ACC112 (cell line): ENCODE data around the gene TDRKH.
"Not testable (repeated sequence)": the region's sequence is repeated elsewhere in the genome, so short reads cannot be mapped to it uniquely, and the experiment has no call there.

Experiments
- H2AFZ ChIP-seq: fragments of 200-600 bp; sonication (generic); one replicate; pipeline ENCODE4 v1.6.0; 2017; ENCODE audit warnings: antibody characterized with exemption, low read length; ENCODE audit not compliant: unreplicated experiment
- H3K27ac ChIP-seq: fragments of 200-600 bp; sonication (generic); 2 replicates; pipeline ENCODE4 v1.5.1; 2014; ENCODE audit warnings: low read depth, mild to moderate bottlenecking, antibody characterized with exemption, low read length, moderate library complexity
- H3K27me3 ChIP-seq: fragments of 200-600 bp; sonication (generic); 2 replicates; pipeline ENCODE4 v1.6.1; 2014; ENCODE audit warnings: mild to moderate bottlenecking, antibody characterized with exemption, low read length, moderate library complexity, mixed read lengths; ENCODE audit not compliant: insufficient read depth
- H3K36me3 ChIP-seq: fragments of 200-600 bp; sonication (generic); 2 replicates; pipeline ENCODE4 v1.6.1; 2016; ENCODE audit warnings: mild to moderate bottlenecking, antibody characterized with exemption, low read length, moderate library complexity, mixed read lengths; ENCODE audit not compliant: insufficient read depth
- H3K4me1 ChIP-seq: fragments of 200-600 bp; sonication (generic); one replicate; pipeline ENCODE4 v1.6.1; 2016; ENCODE audit warnings: low read length, mixed read lengths; ENCODE audit not compliant: insufficient read depth, unreplicated experiment, control insufficient read depth
- H3K4me3 ChIP-seq: fragments of 200-600 bp; sonication (generic); 2 replicates; pipeline ENCODE4 v1.5.1; 2014; ENCODE audit warnings: mild to moderate bottlenecking, low read depth, low read length
- H3K79me2 ChIP-seq: fragments of 200-600 bp; sonication (generic); one replicate; pipeline ENCODE4 v1.6.0; 2016; ENCODE audit warnings: low read length; ENCODE audit not compliant: control insufficient read depth, unreplicated experiment, insufficient read depth

TDRKH gene

DNA sequence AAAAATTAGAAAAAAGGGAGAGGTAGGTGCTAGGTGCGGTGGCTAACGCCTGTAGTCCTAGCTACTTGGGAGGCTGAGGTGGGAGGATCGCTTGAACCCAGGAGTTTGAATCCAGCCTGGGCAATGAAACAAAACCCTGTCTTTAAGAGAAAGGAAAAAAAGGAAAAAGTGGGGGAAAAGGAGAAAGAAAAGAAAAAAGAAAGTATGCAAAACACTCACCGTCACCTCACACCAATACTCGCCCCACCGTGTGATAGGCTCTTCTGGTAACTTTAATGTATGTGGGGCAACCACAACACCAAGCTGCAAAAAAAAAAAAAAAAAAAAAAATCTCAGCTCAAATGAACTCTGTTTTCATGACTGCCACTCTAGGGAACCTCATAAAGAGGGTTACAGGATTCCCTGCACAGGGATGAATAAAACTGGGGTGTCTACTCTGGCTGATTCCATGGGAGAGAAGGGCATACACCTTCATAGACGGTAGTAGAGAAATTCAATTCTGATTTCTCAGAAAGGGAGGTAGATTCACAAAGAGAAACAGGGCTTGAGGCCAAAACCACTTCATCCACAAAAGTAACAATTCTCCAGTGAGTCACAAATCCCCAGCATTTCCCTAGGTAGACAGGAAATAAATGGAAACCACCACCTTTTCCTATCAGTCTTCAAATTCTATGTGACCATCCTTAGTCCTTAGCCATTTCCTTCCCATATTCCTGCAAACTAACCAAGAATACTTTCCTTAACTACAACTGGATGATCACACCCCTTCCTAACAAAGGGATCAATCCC, 29.5 kb downstream of the TDRKH start:
- peaks cover 12% of the 10 kb centered on the region for H3K79me2 ChIP-seq
- peaks cover 3% of the 10 kb centered on the region; the same call in 1 of the 2 replicates for H3K36me3 ChIP-seq
- no peak overlapping the region for H3K4me3 ChIP-seq
- peaks cover 21% of the 10 kb centered on the region for H3K4me1 ChIP-seq
- no peak overlapping the region for H2AFZ ChIP-seq
- H3K27ac ChIP-seq, result no peak overlapping the region
- no peaks in the 10 kb centered on the region for H3K27me3 ChIP-seq

GRCh38 chr1:151759241-151759640, 31.1 kb downstream of the TDRKH start:
- no peak overlapping the region for H2AFZ ChIP-seq
- no peaks in the 10 kb centered on the region for H3K27me3 ChIP-seq
- peaks cover 4% of the 10 kb centered on the region; the same call in 1 of the 2 replicates for H3K36me3 ChIP-seq
- H3K4me3 ChIP-seq, result no peak overlapping the region
- no peak overlapping the region for H3K27ac ChIP-seq
- H3K79me2 ChIP-seq, result peaks cover 9% of the 10 kb centered on the region
- H3K4me1 ChIP-seq, result peaks cover 15% of the 10 kb centered on the region

GRCh38 chr1:151756291-151756690, 34.0 kb downstream of the TDRKH start:
- H3K4me3 ChIP-seq, result no peak overlapping the region
- H3K27ac ChIP-seq, result no peak overlapping the region
- H2AFZ ChIP-seq, result no peak overlapping the region
- peaks cover 4% of the 10 kb centered on the region; the same call in 1 of the 2 replicates for H3K36me3 ChIP-seq
- H3K4me1 ChIP-seq, result peaks cover 14% of the 10 kb centered on the region
- no peaks in the 10 kb centered on the region for H3K79me2 ChIP-seq
- H3K27me3 ChIP-seq, result no peaks in the 10 kb centered on the region

DNA sequence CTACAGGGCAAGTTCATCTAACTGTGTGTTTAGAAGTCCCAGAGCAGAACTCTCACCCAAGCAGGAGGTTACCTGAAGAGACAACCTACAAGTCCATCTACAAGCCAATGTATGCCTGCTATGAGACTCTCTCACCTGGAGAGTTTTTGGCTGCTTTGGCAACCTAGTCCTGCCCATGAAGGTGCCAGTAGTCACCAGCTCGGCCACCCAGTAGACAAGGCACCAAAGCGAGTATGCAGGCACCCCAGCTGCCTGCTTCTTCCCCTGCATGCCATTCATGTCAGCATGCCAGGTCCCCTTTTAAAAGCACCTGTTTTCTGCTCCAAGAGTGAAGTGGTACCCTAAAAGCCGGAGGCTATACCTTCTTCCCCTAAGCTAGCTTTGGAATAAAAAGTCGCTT, 48.8 kb downstream of the TDRKH start:
- Histone ChIP-seq H3K36me3 (no peaks in the 10 kb centered on the region), H2AFZ (no peak overlapping the region), H3K27me3 (peaks cover 22% of the 10 kb centered on the region), H3K27ac (no peak overlapping the region), H3K4me1 (no peaks in the 10 kb centered on the region), H3K79me2 (no peaks in the 10 kb centered on the region), H3K4me3 (no peak overlapping the region)

DNA sequence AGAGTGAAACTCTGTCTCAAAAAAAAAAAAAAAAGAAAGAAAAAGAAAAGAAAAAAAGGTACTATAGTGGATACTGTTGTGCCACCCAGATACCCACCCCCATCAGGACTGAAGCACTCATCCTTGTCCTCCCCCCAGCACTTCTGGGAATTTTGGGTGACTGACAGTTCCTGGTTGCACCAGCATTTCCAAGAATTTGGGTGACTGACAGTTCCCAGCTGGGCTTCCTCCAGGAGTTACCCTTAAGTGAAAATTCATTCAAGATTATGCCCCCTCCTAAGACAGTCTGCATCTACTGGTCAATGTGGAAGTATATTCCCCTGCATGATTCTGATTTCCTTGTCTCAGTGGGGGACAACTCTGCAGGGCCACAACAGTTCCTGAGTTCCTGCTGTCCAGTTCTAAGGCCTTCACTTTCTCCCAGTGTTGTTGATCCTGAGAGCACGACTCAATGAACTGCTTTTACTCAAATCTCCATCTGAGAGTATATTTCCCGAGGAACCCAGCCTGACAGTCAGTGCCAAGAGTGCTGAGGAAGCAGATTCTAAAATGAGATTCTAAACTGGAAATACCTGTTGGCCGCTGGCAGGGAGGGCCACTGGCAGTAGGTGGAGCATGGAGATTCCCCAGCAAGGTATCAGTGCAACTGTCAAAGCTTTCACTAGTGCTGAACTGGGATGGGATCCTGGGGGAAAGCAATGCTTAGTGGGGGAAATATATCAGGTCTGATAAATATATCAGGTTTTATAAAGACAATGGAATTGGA, 50.5 kb downstream of the TDRKH start:
- H3K27ac ChIP-seq, result no peak overlapping the region
- H3K79me2 ChIP-seq, result no peaks in the 10 kb centered on the region
- no peaks in the 10 kb centered on the region for H3K36me3 ChIP-seq
- no peaks in the 10 kb centered on the region for H3K4me1 ChIP-seq
- H3K27me3 ChIP-seq, result peaks cover 16% of the 10 kb centered on the region
- H2AFZ ChIP-seq, result no peak overlapping the region
- H3K4me3 ChIP-seq, result no peak overlapping the region

GRCh38 chr1:151737479-151737878, 52.8 kb downstream of the TDRKH start:
- Histone ChIP-seq H2AFZ (no peak overlapping the region), H3K36me3 (no peaks in the 10 kb centered on the region), H3K79me2 (no peaks in the 10 kb centered on the region), H3K27ac (no peak overlapping the region), H3K4me1 (no peaks in the 10 kb centered on the region), H3K4me3 (no peak overlapping the region), H3K27me3 (0 out of 2 replicates have a peak, but pooled peaks cover 3% of the 10 kb centered on the region)

- Histone ChIP-seq H3K36me3 (no peaks in the 10 kb centered on the region), H3K4me1 (no peaks in the 10 kb centered on the region), H3K4me3 (no peak overlapping the region), H2AFZ (no peak overlapping the region), H3K27ac (no peak overlapping the region), H3K79me2 (no peaks in the 10 kb centered on the region), H3K27me3 (0 out of 2 replicates have a peak, but pooled peaks cover 3% of the 10 kb centered on the region)
These were observed 53.3 kb downstream of the TDRKH start for GRCh38 chr1:151737026-151737425.

DNA sequence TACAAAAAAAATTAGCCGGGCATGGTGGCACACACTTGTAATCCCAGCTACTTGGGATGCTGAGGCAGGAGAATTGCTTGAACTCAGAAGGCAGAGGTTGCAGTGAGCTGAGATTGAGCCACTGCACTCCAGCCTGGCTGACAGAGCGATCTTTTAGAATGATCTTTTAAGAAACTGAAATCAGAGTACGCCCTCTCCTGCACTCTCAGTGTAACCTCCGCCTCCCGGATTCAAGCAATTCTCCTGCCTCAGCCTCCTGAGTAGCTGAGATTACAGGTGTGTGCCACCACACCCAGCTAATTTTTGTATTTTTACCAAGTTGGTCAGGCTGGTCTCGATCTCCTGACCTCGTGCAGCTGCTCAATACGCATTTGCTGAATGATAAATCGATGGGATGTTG, 56.3 kb downstream of the TDRKH start:
- not testable (repeated sequence) for H2AFZ ChIP-seq, H3K4me1 ChIP-seq, H3K27me3 ChIP-seq, H3K27ac ChIP-seq, H3K79me2 ChIP-seq, H3K36me3 ChIP-seq, H3K4me3 ChIP-seq

- no peak overlapping the region for H2AFZ ChIP-seq
- H3K27ac ChIP-seq, result no peak overlapping the region
- H3K36me3 ChIP-seq, result no peaks in the 10 kb centered on the region
- no peak overlapping the region for H3K4me3 ChIP-seq
- peaks cover 3% of the 10 kb centered on the region for H3K4me1 ChIP-seq
- peaks cover 4% of the 10 kb centered on the region; the same call in 1 of the 2 replicates for H3K27me3 ChIP-seq
- H3K79me2 ChIP-seq, result no peaks in the 10 kb centered on the region
These were observed 57.2 kb downstream of the TDRKH start for GRCh38 chr1:151733126-151733525.

DNA sequence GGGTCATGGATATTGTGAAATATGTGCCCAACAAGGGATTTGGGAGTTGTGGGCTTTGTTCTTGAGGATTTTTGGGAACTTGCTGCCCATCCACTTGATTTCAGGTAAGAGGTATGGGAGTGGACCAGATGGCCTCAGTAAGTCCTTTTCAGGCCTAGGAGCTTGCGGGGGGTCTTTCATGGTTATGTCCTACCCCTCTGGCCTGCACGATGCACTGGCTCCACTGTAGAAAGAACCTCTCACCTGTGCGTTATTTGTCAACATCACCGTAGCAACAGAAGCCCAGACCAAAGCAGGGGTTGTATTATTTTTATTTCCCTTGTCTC, 60.4 kb downstream of the TDRKH start:
- Histone ChIP-seq H3K27ac (no peak overlapping the region), H3K79me2 (no peaks in the 10 kb centered on the region), H3K36me3 (no peaks in the 10 kb centered on the region), H2AFZ (no peak overlapping the region), H3K4me1 (peaks cover 3% of the 10 kb centered on the region), H3K4me3 (no peak overlapping the region), H3K27me3 (peaks cover 27% of the 10 kb centered on the region)
